ENCODE measurements around the gene CFL1. TPM values are rescaled to one million over a fixed set of nuclear protein-coding genes. Genes with fewer than 3 reads are reported as not detected.
A peak's percentile ranks its signal among the peaks of the same experiment; 100 is the strongest.

Gene CFL1
- total RNA-seq, 2 donors from 2014 or later = 565 to 797 TPM

GRCh38 chr11:65859095-65859811, 1.3 kb upstream of the CFL1 start:
- Histone ChIP-seq H3K4me3 (peak overlapping the region; percentile 96), H3K4me1 (ENCODE audit: control insufficient read depth in 1 of 2, low read depth in 2 of 2) (peaks cover 24 to 46% of the 10 kb centered on the region in 2 donors), H3K27me3 (replicated peaks; ENCODE audit: insufficient read depth) (no peaks in the 10 kb centered on the region), H3K27ac (peak overlapping the region; percentile 98 to 100), H3K9me3 (no peaks in the 10 kb centered on the region), H3K36me3 (peaks cover 42% of the 10 kb centered on the region)
- peak; percentile 97 for DNase-seq (ENCODE audit: low spot score)
- ATAC-seq (ENCODE audit: insufficient number of reproducible peaks, low FRiP score, low read depth) = peak; percentile 41
- TF ChIP-seq CTCF (IDR thresholded peaks at IDR 0.05) = no peak

GRCh38 chr11:65858681-65859087, 704 bp upstream of the CFL1 start:
- Histone ChIP-seq H3K4me1 (ENCODE audit: control insufficient read depth in 1 of 2, low read depth in 2 of 2) (peaks cover 24 to 46% of the 10 kb centered on the region in 2 donors), H3K36me3 (peaks cover 42% of the 10 kb centered on the region), H3K4me3 (peak overlapping the region; percentile 96), H3K27me3 (replicated peaks; ENCODE audit: insufficient read depth) (no peaks in the 10 kb centered on the region), H3K9me3 (no peaks in the 10 kb centered on the region), H3K27ac (peak overlapping the region; percentile 98)
- DNase-seq (ENCODE audit: low spot score) (no peak), ATAC-seq (ENCODE audit: insufficient number of reproducible peaks, low FRiP score, low read depth) (no peak)
- TF ChIP-seq CTCF (IDR thresholded peaks at IDR 0.05) = no peak

GRCh38 chr11:65857500-65857852, 504 bp downstream of the CFL1 start:
- Histone ChIP-seq H3K27me3 (replicated peaks; ENCODE audit: insufficient read depth) (no peaks in the 10 kb centered on the region), H3K36me3 (peaks cover 44% of the 10 kb centered on the region), H3K4me1 (ENCODE audit: control insufficient read depth in 1 of 2, low read depth in 2 of 2) (peaks cover 24 to 39% of the 10 kb centered on the region in 2 donors), H3K4me3 (peak overlapping the region; percentile 96), H3K9me3 (no peaks in the 10 kb centered on the region), H3K27ac (peak overlapping the region; percentile 96 to 98)
- DNase-seq (ENCODE audit: low spot score) (no peak), ATAC-seq (ENCODE audit: insufficient number of reproducible peaks, low FRiP score, low read depth) (no peak)
- no peak for TF ChIP-seq CTCF (IDR thresholded peaks at IDR 0.05)

- H3K4me1 ChIP-seq (ENCODE audit: control insufficient read depth in 1 of 2, low read depth in 2 of 2) = peaks cover 22 to 33% of the 10 kb centered on the region in 2 donors
- no peak for TF ChIP-seq CTCF (IDR thresholded peaks at IDR 0.05)
Observed at GRCh38 chr11:65856689-65857499, 1.1 kb downstream of the CFL1 start.

GRCh38 chr11:65855927-65856363, 2.0 kb downstream of the CFL1 start:
- peaks cover 51% of the 10 kb centered on the region for H3K36me3 ChIP-seq
- peaks cover 13 to 24% of the 10 kb centered on the region in 2 donors for H3K4me1 ChIP-seq (ENCODE audit: control insufficient read depth in 1 of 2, low read depth in 2 of 2)
- ATAC-seq (ENCODE audit: insufficient number of reproducible peaks, low FRiP score, low read depth) = no peak

More at GRCh38 chr11:65856689-65857499, 1.1 kb downstream of the CFL1 start:
- no peaks in the 10 kb centered on the region for H3K27me3 ChIP-seq (replicated peaks; ENCODE audit: insufficient read depth)
- H3K27ac ChIP-seq = peak overlapping the region; percentile 96 to 98
- H3K4me3 ChIP-seq = peak overlapping the region; percentile 96
- H3K36me3 ChIP-seq = peaks cover 44% of the 10 kb centered on the region
- DNase-seq (ENCODE audit: low spot score) (no peak), ATAC-seq (ENCODE audit: insufficient number of reproducible peaks, low FRiP score, low read depth) (no peak)
- no peaks in the 10 kb centered on the region for H3K9me3 ChIP-seq

More at GRCh38 chr11:65855927-65856363, 2.0 kb downstream of the CFL1 start:
- peak overlapping the region; percentile 96 for H3K4me3 ChIP-seq
- DNase-seq (ENCODE audit: low spot score) = no peak
- no peak for TF ChIP-seq CTCF (IDR thresholded peaks at IDR 0.05)
- H3K27me3 ChIP-seq (replicated peaks; ENCODE audit: insufficient read depth) = no peaks in the 10 kb centered on the region
- no peaks in the 10 kb centered on the region for H3K9me3 ChIP-seq
- peak overlapping the region in 1 of 2 donors; percentile 96 for H3K27ac ChIP-seq
